HepG2 (cell line): ENCODE measurements around the gene FXN. TPM values are rescaled to one million over a fixed set of nuclear protein-coding genes. Genes with fewer than 3 reads are reported as not detected.

Source experiments
- BHLHE40 ChIP-seq: IDR thresholded peaks from 2 replicates; pipeline ENCODE4 v1.6.1; 2011; ENCODE audit warnings: low read length, improper control_type of control experiment
- CCAR2 ChIP-seq: fragments of 200-400 bp; formaldehyde crosslinking; optimal IDR thresholded peaks from 2 replicates; pipeline ENCODE3; 2018; ENCODE audit warnings: low read depth, mild to moderate bottlenecking, low read length, moderate library complexity
- EEA1 ChIP-seq: sonication (generic); formaldehyde crosslinking; IDR thresholded peaks from 2 replicates; pipeline ENCODE4 v1.5.1; 2020; ENCODE audit warnings: mild to moderate bottlenecking, missing genetic modification reagents, borderline replicate concordance
- FOXO1 ChIP-seq: sonication (generic); formaldehyde crosslinking; IDR thresholded peaks from 2 replicates; pipeline ENCODE4 v1.4.0; 2020; ENCODE audit warnings: missing genetic modification reagents
- GATA4 ChIP-seq: sonication (generic); IDR thresholded peaks from 2 replicates; pipeline ENCODE4 v1.6.1; 2016; ENCODE audit warnings: antibody characterized with exemption, low read depth, borderline replicate concordance
- HDAC1 ChIP-seq: sonication (generic); formaldehyde crosslinking; IDR thresholded peaks from 2 replicates; pipeline ENCODE4 v1.5.1; 2020; ENCODE audit warnings: mild to moderate bottlenecking, missing genetic modification reagents
- KLF6 ChIP-seq: IDR thresholded peaks from 2 replicates; pipeline ENCODE4 v1.8.0; 2016; ENCODE audit warnings: missing biosample characterization, missing genetic modification reagents
- LCORL ChIP-seq, 2 experiments: fragments of 450-650 bp in 1 of 2; sonication (generic) in 1 of 2; formaldehyde crosslinking in 1 of 2; IDR thresholded peaks; 2 replicates each; pipeline versions ENCODE4 v1.5.0 to v1.6.1; 2017 to 2020; ENCODE audit warnings: antibody characterized with exemption in 1 of 2, missing genetic modification reagents in 1 of 2
- NFE2 ChIP-seq: sonication (generic); formaldehyde crosslinking; IDR thresholded peaks from 2 replicates; pipeline ENCODE4 v1.4.0; 2020; ENCODE audit warnings: missing genetic modification reagents
- POLR2AphosphoS5 ChIP-seq: IDR thresholded peaks from 2 replicates; pipeline ENCODE4 v1.6.1; 2012; ENCODE audit warnings: low read depth, low read length
- SMAD1 ChIP-seq: sonication (generic); formaldehyde crosslinking; IDR thresholded peaks from 2 replicates; pipeline ENCODE4 v1.4.0; 2020; ENCODE audit warnings: missing genetic modification reagents, low read depth, mild to moderate bottlenecking, borderline replicate concordance
- SPEN ChIP-seq: sonication (generic); formaldehyde crosslinking; IDR thresholded peaks from 2 replicates; pipeline ENCODE4 v1.5.1; 2020; ENCODE audit warnings: low read depth, mild to moderate bottlenecking, missing genetic modification reagents
- STAT5B ChIP-seq: sonication (generic); formaldehyde crosslinking; IDR thresholded peaks from 2 replicates; pipeline ENCODE4 v1.4.0; 2020; ENCODE audit warnings: missing genetic modification reagents
- ZC3H4 ChIP-seq: sonication (generic); formaldehyde crosslinking; IDR thresholded peaks from 2 replicates; pipeline ENCODE4 v1.4.0; 2020; ENCODE audit warnings: missing genetic modification reagents, borderline replicate concordance
- ZEB1 ChIP-seq: IDR thresholded peaks from 2 replicates; pipeline ENCODE4 v1.6.1; 2012; ENCODE audit warnings: mild to moderate bottlenecking, low read depth, inconsistent platforms; ENCODE audit not compliant: insufficient replicate concordance
- ZFP36 ChIP-seq: fragments of 150-350 bp; IDR thresholded peaks from 2 replicates; pipeline ENCODE4 v1.6.1; 2018; ENCODE audit warnings: borderline replicate concordance, low read length, low read depth; ENCODE audit not compliant: partially characterized antibody
- ZFP82 ChIP-seq: sonication (generic); formaldehyde crosslinking; IDR thresholded peaks from 2 replicates; pipeline ENCODE4 v1.5.1; 2020; ENCODE audit warnings: mild to moderate bottlenecking, missing genetic modification reagents, borderline replicate concordance
- ZNF7 ChIP-seq: IDR thresholded peaks from 2 replicates; pipeline ENCODE4 v1.6.1; 2016; ENCODE audit warnings: missing biosample characterization, missing genetic modification reagents
- ZNF781 ChIP-seq: sonication (generic); formaldehyde crosslinking; IDR thresholded peaks from 2 replicates; pipeline ENCODE4 v1.5.1; 2020; ENCODE audit warnings: borderline replicate concordance, mild to moderate bottlenecking, missing genetic modification reagents; ENCODE audit errors: not compliant biosample characterization
- polyA plus RNA-seq, 8 experiments: library from polyadenylated mRNA; depleted of rRNA in 3 of 8; stranded (reverse) in 7 of 8; unstranded in 1 of 8; fragments of >200 nt; fragmentation: Illumina TruSeq in 4 of 8; extraction: Trizol in 4 of 8; gene quantifications; 2 replicates each; pipeline versions ENCODE4 v1.2.1 to v1.2.3, GENCODE V29; 2011 to 2016; ENCODE audit warnings: low read depth in 4 of 8, missing spikeins in 1 of 8, mixed read lengths in 1 of 8; ENCODE audit not compliant: insufficient read depth in 1 of 8
- total RNA-seq, 5 experiments: library from RNA; depleted of rRNA; stranded (reverse); fragments of >200 nt; fragmentation: Illumina TruSeq; extraction: Trizol; gene quantifications; 2 replicates each; pipeline ENCODE4 v1.2.3, GENCODE V29; 2016; ENCODE audit warnings: low read depth in 1 of 5
- TF ChIP-seq, protein P1 (sequence below): sonication (generic); formaldehyde crosslinking; IDR thresholded peaks from 2 replicates; pipeline ENCODE4 v1.4.0; 2020; ENCODE audit warnings: mild to moderate bottlenecking, missing genetic modification reagents
- TF ChIP-seq, protein P2 (sequence below): sonication (generic); formaldehyde crosslinking; IDR thresholded peaks from 2 replicates; pipeline ENCODE4 v1.5.1; 2020; ENCODE audit warnings: mild to moderate bottlenecking, missing genetic modification reagents, moderate library complexity

FXN gene
- total and polyA plus RNA-seq, 2 of the 13 experiments (the other 11 are each of a cell fraction or from before 2014, with no cell fraction given): 24.1 to 26.0 TPM

DNA sequence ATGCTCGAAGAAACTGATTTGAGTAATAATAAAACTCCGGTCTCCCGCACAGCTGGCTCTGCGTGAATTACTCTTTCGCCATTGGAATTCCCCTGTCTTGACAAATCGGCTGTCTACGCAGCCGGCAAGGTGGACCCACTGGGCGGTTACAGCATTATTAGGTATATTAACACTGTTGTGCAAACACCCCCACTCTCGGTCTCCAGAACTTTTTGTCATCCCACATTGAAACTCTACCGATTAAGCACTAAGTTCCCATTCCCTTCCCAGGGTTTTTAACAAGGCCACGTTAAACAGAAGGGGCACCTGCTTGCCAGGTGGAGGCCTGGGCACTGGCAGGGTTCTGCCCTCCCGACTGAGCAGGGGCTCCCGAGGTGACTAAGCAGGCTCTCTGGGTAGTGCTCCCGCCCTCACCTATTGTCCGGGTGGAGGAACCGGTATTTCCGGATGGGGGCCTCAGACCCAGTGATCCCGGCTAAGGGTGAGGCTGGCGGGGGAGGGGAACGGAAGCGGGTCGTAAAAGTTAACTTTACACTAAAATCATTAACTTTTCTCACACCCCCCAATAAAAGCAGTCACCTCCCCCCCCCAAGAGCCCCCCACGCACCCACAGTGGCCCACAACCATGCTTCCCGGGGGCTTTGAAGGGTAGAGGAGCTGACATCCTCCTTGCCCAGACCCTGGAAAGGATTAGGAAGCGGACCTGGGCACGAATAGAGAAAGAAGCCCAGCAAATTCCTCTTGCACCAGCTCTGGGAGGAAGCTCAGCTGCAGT is 85.0 kb downstream of the FXN start (continued):
- TF ChIP-seq ZNF781 (CRISPR knock-in tag) (no peak), STAT5B (CRISPR knock-in tag) (no peak), ZFP82 (CRISPR knock-in tag) (peak; percentile 81; the same call in 1 of the 2 replicates), HDAC1 (CRISPR knock-in tag) (peak; percentile 84), SPEN (CRISPR knock-in tag) (peak; percentile 30; the same call in 1 of the 2 replicates), NFE2 (CRISPR knock-in tag) (no peak), FOXO1 (CRISPR knock-in tag) (peak; percentile 51; the same call in 1 of the 2 replicates), GATA4 (no peak), ZC3H4 (CRISPR knock-in tag) (no peak), BHLHE40 (no peak; the same call in 1 of the 2 replicates), EEA1 (CRISPR knock-in tag) (no peak), ZFP36 (no peak), ZEB1 (peak; percentile 91), KLF6 (CRISPR knock-in tag) (peak; percentile 75; the same call in 1 of the 2 replicates), CCAR2 (no peak), SMAD1 (CRISPR knock-in tag) (peak; percentile 36; the same call in 1 of the 2 replicates), ZNF7 (CRISPR knock-in tag) (peak; percentile 22; the same call in 1 of the 2 replicates), POLR2AphosphoS5 (peak; percentile 70), LCORL (IDR thresholded peaks at IDR 0.05) (no peak), LCORL (CRISPR knock-in tag; IDR thresholded peaks at IDR 0.05) (peak; percentile 59)
- TF ChIP-seq, protein P1, sequence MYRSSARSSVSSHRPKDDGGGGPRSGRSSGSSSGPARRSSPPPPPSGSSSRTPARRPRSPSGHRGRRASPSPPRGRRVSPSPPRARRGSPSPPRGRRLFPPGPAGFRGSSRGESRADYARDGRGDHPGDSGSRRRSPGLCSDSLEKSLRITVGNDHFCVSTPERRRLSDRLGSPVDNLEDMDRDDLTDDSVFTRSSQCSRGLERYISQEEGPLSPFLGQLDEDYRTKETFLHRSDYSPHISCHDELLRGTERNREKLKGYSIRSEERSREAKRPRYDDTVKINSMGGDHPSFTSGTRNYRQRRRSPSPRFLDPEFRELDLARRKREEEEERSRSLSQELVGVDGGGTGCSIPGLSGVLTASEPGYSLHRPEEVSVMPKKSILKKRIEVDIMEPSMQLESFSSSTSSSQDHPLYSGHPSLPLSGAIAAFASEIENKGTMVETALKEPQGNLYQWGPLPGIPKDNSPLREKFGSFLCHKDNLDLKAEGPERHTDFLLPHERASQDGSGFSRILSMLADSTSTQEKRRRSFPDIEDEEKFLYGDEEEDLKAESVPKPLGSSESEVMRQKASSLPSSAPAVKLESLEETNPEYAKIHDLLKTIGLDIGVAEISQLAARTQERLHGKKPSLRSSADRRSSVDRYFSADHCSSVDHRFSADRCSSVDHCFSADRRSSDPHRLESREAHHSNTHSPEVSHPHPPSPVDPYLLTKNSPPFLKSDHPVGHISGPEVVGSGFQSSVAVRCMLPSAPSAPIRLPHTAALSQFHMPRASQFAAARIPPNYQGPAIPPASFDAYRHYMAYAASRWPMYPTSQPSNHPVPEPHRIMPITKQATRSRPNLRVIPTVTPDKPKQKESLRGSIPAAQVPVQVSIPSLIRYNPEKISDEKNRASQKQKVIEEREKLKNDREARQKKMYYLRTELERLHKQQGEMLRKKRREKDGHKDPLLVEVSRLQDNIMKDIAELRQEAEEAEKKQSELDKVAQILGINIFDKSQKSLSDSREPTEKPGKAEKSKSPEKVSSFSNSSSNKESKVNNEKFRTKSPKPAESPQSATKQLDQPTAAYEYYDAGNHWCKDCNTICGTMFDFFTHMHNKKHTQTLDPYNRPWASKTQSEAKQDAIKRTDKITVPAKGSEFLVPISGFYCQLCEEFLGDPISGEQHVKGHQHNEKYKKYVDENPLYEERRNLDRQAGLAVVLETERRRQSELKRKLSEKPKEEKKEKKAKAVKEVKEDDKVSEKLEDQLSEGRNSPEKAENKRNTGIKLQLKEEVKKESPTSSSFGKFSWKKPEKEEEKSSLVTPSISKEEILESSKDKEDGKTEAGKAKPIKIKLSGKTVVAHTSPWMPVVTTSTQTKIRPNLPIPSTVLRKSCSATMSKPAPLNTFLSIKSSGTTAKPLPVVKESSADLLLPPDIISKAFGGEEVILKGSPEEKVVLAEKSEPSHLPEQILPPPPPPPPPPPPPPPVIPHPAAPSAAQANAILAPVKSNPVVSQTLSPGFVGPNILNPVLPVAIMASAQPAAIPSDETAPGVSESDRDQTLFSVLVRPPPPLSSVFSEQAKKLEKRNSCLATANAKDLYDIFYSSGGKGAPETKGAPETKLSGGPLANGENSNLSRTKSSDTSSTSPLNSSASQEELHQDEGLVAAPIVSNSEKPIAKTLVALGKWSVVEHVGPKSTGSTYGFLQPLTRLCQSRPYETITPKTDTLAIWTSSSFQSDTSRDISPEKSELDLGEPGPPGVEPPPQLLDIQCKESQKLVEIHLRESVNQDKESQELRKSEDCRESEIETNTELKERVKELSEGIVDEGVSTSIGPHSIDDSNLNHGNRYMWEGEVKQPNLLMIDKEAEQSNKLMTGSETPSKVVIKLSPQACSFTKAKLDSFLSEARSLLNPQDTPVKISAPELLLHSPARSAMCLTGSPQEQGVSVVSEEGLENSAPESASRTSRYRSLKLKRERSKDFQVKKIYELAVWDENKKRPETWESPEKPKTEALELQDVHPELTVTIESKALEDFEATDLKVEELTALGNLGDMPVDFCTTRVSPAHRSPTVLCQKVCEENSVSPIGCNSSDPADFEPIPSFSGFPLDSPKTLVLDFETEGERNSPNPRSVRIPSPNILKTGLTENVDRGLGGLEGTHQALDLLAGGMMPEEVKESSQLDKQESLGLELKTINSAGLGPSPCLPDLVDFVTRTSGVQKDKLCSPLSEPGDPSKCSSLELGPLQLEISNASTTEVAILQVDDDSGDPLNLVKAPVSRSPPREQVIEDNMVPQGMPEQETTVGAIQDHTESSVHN (CRISPR knock-in tag): no peak
- TF ChIP-seq, protein P2, sequence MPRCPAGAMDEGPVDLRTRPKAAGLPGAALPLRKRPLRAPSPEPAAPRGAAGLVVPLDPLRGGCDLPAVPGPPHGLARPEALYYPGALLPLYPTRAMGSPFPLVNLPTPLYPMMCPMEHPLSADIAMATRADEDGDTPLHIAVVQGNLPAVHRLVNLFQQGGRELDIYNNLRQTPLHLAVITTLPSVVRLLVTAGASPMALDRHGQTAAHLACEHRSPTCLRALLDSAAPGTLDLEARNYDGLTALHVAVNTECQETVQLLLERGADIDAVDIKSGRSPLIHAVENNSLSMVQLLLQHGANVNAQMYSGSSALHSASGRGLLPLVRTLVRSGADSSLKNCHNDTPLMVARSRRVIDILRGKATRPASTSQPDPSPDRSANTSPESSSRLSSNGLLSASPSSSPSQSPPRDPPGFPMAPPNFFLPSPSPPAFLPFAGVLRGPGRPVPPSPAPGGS (CRISPR knock-in tag): no peak
